HCT116 (cell line): Measurements from ENCODE around the gene PRR14L. TPM values are rescaled to one million over a fixed set of nuclear protein-coding genes. Genes with fewer than 3 reads are reported as not detected.

ENCODE experiments used
- ATAC-seq: fragments of 200-7000 bp; cut with Tn5 transposase; 2 replicates; pipeline ENCODE4 v1.9.1; 2020; ENCODE audit warnings: mild to moderate bottlenecking, moderate library complexity
- BruUV-seq: library from RNA; stranded (reverse); fragments of 400-500 nt; replicated peaks from 2 replicates; lab custom pipeline; 2021; lab: Mats Ljungman, UMichigan
- CTCF ChIA-PET: fragments of 300-600 bp; sonication (Branson Sonifier 250); formaldehyde crosslinking; loops from one replicate; lab custom pipeline; 2021; ENCODE audit warnings: antibody characterized with exemption; lab: Charles Lee
- POLR2A ChIA-PET: fragments of 300-600, 350-600 bp; sonication (Branson Sonifier 250); formaldehyde crosslinking; loops from one replicate; lab custom pipeline; 2021; ENCODE audit warnings: antibody characterized with exemption; lab: Charles Lee
- RAD21 ChIA-PET, 2 experiments: fragments of 300-600 bp; sonication (Branson Sonifier 250); formaldehyde crosslinking; loops; one replicate each; lab custom pipeline; 2023; ENCODE audit warnings: low total read pairs in 2 of 2; ENCODE audit not compliant: uncharacterized antibody in 2 of 2, unreplicated experiment in 2 of 2, low non-redundant PET in 1 of 2; lab: Charles Lee
- DNase-seq: peaks from one replicate; pipeline ENCODE4 v3.0.0-alpha.2; 2010; ENCODE audit warnings: low read depth, low spot score
- H2AFZ ChIP-seq: fragments of 200-600 bp; shearing (Covaris generic), sonication (generic); 2 replicates; pipeline ENCODE4 v1.6.1; 2017; ENCODE audit warnings: low read depth, mixed run types, mixed read lengths, antibody characterized with exemption, low read length; ENCODE audit not compliant: poor library complexity, severe bottlenecking
- H3K27ac ChIP-seq: 2 replicates; pipeline ENCODE4 v1.5.1; 2012; ENCODE audit warnings: low read depth, low read length
- H3K27me3 ChIP-seq: fragments of 200-600 bp; sonication (generic); 2 replicates; pipeline ENCODE4 v1.6.1; 2016; ENCODE audit warnings: mixed run types, low read length, mixed read lengths; ENCODE audit not compliant: insufficient read depth
- H3K36me3 ChIP-seq, 2 experiments: fragments of 200-500 bp in 1 of 2; fragments of 200-600 bp in 1 of 2; sonication (Bioruptor generic) in 1 of 2; sonication (generic) in 1 of 2; 2 replicates each; pipeline versions ENCODE4 v1.5.1 to v1.6.1; 2014 to 2016; ENCODE audit warnings: low read length in 2 of 2, inconsistent platforms in 1 of 2, mixed read lengths in 1 of 2, mixed run types in 1 of 2; ENCODE audit not compliant: insufficient read depth in 2 of 2, control insufficient read depth in 1 of 2
- H3K4me1 ChIP-seq, 2 experiments: fragments of 200-600 bp in 1 of 2; sonication (generic) in 1 of 2; 2 replicates each; pipeline versions ENCODE4 v1.5.1 to v1.6.1; 2012 to 2017; ENCODE audit warnings: low read length in 2 of 2, inconsistent platforms in 1 of 2, mild to moderate bottlenecking in 1 of 2, mixed read lengths in 1 of 2, mixed run types in 1 of 2, moderate library complexity in 1 of 2; ENCODE audit not compliant: insufficient read depth in 2 of 2, control insufficient read depth in 1 of 2
- H3K4me2 ChIP-seq: fragments of 200-600 bp; sonication (generic); 2 replicates; pipeline ENCODE4 v1.6.1; 2017; ENCODE audit warnings: mixed run types, low read length, mixed read lengths
- H3K4me3 ChIP-seq, 2 experiments: fragments of 200-600 bp in 1 of 2; sonication (generic) in 1 of 2; replicated peaks in 1 of 2; 2 replicates each; pipeline ENCODE4 v1.5.1; 2011 to 2016; ENCODE audit warnings: low read length in 2 of 2, control low read depth in 1 of 2, low read depth in 1 of 2, mild to moderate bottlenecking in 1 of 2, mixed read lengths in 1 of 2, mixed run types in 1 of 2
- H3K79me2 ChIP-seq: fragments of 200-600 bp; sonication (generic); 2 replicates; pipeline ENCODE4 v1.6.1; 2017; ENCODE audit warnings: mild to moderate bottlenecking, mixed run types, low read length, moderate library complexity, mixed read lengths; ENCODE audit not compliant: insufficient read depth
- H3K9ac ChIP-seq: fragments of 200-600 bp; sonication (generic); 2 replicates; pipeline ENCODE4 v1.6.1; 2016; ENCODE audit warnings: low read length, mixed read lengths
- H3K9me2 ChIP-seq: fragments of 200-600 bp; sonication (generic), shearing (Covaris generic); 2 replicates; pipeline ENCODE4 v1.6.1; 2017; ENCODE audit warnings: mixed run types, mild to moderate bottlenecking, moderate library complexity; ENCODE audit not compliant: insufficient read depth
- H3K9me3 ChIP-seq, 2 experiments: fragments of 200-500 bp in 1 of 2; fragments of 200-600 bp in 1 of 2; sonication (Bioruptor generic) in 1 of 2; sonication (generic) in 1 of 2; 2 replicates each; pipeline ENCODE4 v1.6.1; 2014 to 2017; ENCODE audit warnings: low read length in 2 of 2, mixed read lengths in 2 of 2, inconsistent platforms in 1 of 2, low read depth in 1 of 2, mild to moderate bottlenecking in 1 of 2, mixed run types in 1 of 2, moderate library complexity in 1 of 2; ENCODE audit not compliant: control insufficient read depth in 1 of 2, insufficient read depth in 1 of 2
- H4K20me1 ChIP-seq: fragments of 200-600 bp; sonication (generic), shearing (Covaris generic); 2 replicates; pipeline ENCODE4 v1.6.1; 2017; ENCODE audit warnings: mixed run types, mild to moderate bottlenecking, moderate library complexity; ENCODE audit not compliant: insufficient read depth
- ATF3 ChIP-seq: IDR thresholded peaks from 2 replicates; pipeline ENCODE4 v1.6.1; 2012
- CBX3 ChIP-seq: IDR thresholded peaks from 2 replicates; pipeline ENCODE4 v1.6.1; 2012; ENCODE audit warnings: low read depth
- CEBPB ChIP-seq: IDR thresholded peaks from 2 replicates; pipeline ENCODE4 v1.6.1; 2012; ENCODE audit warnings: low read depth
- CTCF ChIP-seq, 3 experiments: fragments of 200-600 bp in 1 of 3; sonication (generic) in 1 of 3; IDR thresholded peaks in 2 of 3; conservative IDR thresholded peaks in 1 of 3; 2 replicates each; pipeline ENCODE4 v1.5.1; 2012 to 2017; ENCODE audit warnings: low read depth in 2 of 3, low read length in 2 of 3, antibody characterized with exemption in 1 of 3, borderline replicate concordance in 1 of 3, control low read depth in 1 of 3, mild to moderate bottlenecking in 1 of 3, mixed read lengths in 1 of 3, mixed run types in 1 of 3, moderate library complexity in 1 of 3; ENCODE audit not compliant: insufficient read depth in 1 of 3
- ELF1 ChIP-seq: IDR thresholded peaks from 2 replicates; pipeline ENCODE4 v1.6.1; 2012; ENCODE audit warnings: low read depth, borderline replicate concordance
- EZH2 ChIP-seq: fragments of 200-600 bp; sonication (generic); IDR thresholded peaks from 2 replicates; pipeline ENCODE4 v1.6.1; 2017; ENCODE audit warnings: antibody characterized with exemption, mixed run types
- EZH2phosphoT487 ChIP-seq: fragments of 200-600 bp; IDR thresholded peaks from 2 replicates; pipeline ENCODE4 v1.6.1; 2018; ENCODE audit warnings: antibody characterized with exemption, borderline replicate concordance
- FOSL1 ChIP-seq: IDR thresholded peaks from 2 replicates; pipeline ENCODE4 v1.6.1; 2012; ENCODE audit warnings: low read depth
- MAX ChIP-seq: IDR thresholded peaks from 2 replicates; pipeline ENCODE4 v1.6.1; 2012
- POLR2A ChIP-seq: IDR thresholded peaks from 2 replicates; pipeline ENCODE4 v1.7.0; 2011; ENCODE audit warnings: borderline replicate concordance; ENCODE audit not compliant: insufficient read depth, insufficient read length; ENCODE audit errors: extremely low read depth
- POLR2AphosphoS5 ChIP-seq: IDR thresholded peaks from 2 replicates; pipeline ENCODE4 v1.6.1; 2011; ENCODE audit warnings: mild to moderate bottlenecking, low read depth, low read length, moderate library complexity
- RAD21 ChIP-seq: IDR thresholded peaks from 2 replicates; pipeline ENCODE4 v1.6.1; 2012; ENCODE audit warnings: low read depth, mild to moderate bottlenecking
- REST ChIP-seq: IDR thresholded peaks from 2 replicates; pipeline ENCODE4 v1.6.1; 2012; ENCODE audit warnings: low read depth
- SIN3A ChIP-seq: IDR thresholded peaks from 2 replicates; pipeline ENCODE4 v1.6.1; 2012; ENCODE audit warnings: low read depth
- TCF7L2 ChIP-seq: IDR thresholded peaks from 2 replicates; pipeline ENCODE4 v1.7.0; 2011; ENCODE audit warnings: borderline replicate concordance, inconsistent platforms; ENCODE audit not compliant: insufficient read depth, insufficient read length; ENCODE audit errors: extremely low read depth
- ZNF274 ChIP-seq: fragments of 200-500 bp; sonication (Bioruptor generic); IDR thresholded peaks from 2 replicates; pipeline ENCODE4 v1.6.1; 2014; ENCODE audit warnings: mild to moderate bottlenecking, low read depth, low read length, inconsistent platforms
- intact Hi-C: fragments of 100-400 bp; cut with micrococcal nuclease; formaldehyde crosslinking; loops from 2 replicates; pipeline ENCODE4 v1.10.0; 2022
- total RNA-seq: library from RNA; stranded (reverse); gene quantifications from one replicate; pipeline ENCODE4 v1.2.1, GENCODE V29; 2021; ENCODE audit not compliant: unreplicated experiment

PRR14L gene
- total RNA-seq, 1 experiment from 2014 or later: 61.5 TPM

- TF ChIP-seq MAX (no peak), SIN3A (no peak), EZH2phosphoT487 (no peak), TCF7L2 (no peak)
- TF ChIP-seq, all 23 proteins: peak for 0
Observed at GRCh38 chr22:31683181-31684105, 66.5 kb downstream of the PRR14L start (continued).

- H3K9ac ChIP-seq: no peak overlapping the region
- peaks cover 12 to 23% of the 10 kb centered on the region in 2 experiments; a peak in 3 of 4 replicates for H3K36me3 ChIP-seq
- ChIA-PET CTCF (interaction anchor here (0.6 kb wide), 1 partner anchor 114 kb away, joined by 4 read pairs; no protein-coding TSS in a partner anchor), RAD21 (no interaction called here), POLR2A (no interaction called here)
- H3K79me2 ChIP-seq: no peaks in the 10 kb centered on the region
- no peak overlapping the region for H3K4me3 ChIP-seq
- no peak overlapping the region for H3K4me2 ChIP-seq
- no TSS peak for BruUV-seq
- no peaks in the 10 kb centered on the region for H4K20me1 ChIP-seq
- H3K27ac ChIP-seq: no peak overlapping the region
- H3K9me3 ChIP-seq: no peaks in the 10 kb centered on the region
- no peaks in the 10 kb centered on the region for H3K9me2 ChIP-seq
- H3K4me1 ChIP-seq: peaks cover 7 to 17% of the 10 kb centered on the region in 2 experiments
- intact Hi-C loops: no loop called here
- no peaks in the 10 kb centered on the region for H3K27me3 ChIP-seq
- no peak overlapping the region for H2AFZ ChIP-seq
- DNase-seq: no peak
- ATAC-seq: no peak
- TF ChIP-seq FOSL1 (no peak), CTCF (IDR thresholded peaks at IDR 0.05 in 2 of 3, conservative IDR thresholded peaks at IDR 0.05 in 1 of 3; ENCODE audit: borderline replicate concordance in 1 of 3, insufficient read depth in 1 of 3, low read depth in 2 of 3, low read length in 2 of 3) (no peak), ATF3 (no peak), RAD21 (no peak), ZNF274 (no peak), EZH2 (no peak), ELF1 (no peak), CBX3 (no peak), CEBPB (no peak), POLR2AphosphoS5 (no peak), POLR2A (no peak), TCF7L2 (no peak), REST (no peak)
Observed at GRCh38 chr22:31682751-31683150, 67.2 kb downstream of the PRR14L start.
